ENCODE data around the gene SPEN. TPM values are rescaled to one million over a fixed set of nuclear protein-coding genes. Genes with fewer than 3 reads are reported as not detected.

SPEN gene
- total RNA-seq, 1 experiment from 2014 or later: 58.3 TPM

- CTCF ChIA-PET: interaction anchor here (0.5 kb wide), 1 partner anchor 97 kb away, joined by 4 read pairs; no protein-coding TSS in a partner anchor
- Histone ChIP-seq H3K4me3 (ENCODE audit: low read depth in 2 of 2, low read length in 2 of 2) (no peak overlapping the region), H3K4me1 (ENCODE audit: control insufficient read depth, insufficient read depth, low read length) (peaks cover 18% of the 10 kb centered on the region), H3K27ac (ENCODE audit: low read length) (no peak overlapping the region), H3K36me3 (ENCODE audit: control insufficient read depth, insufficient read depth, low read length) (peaks cover 13% of the 10 kb centered on the region), H3K9me3 (ENCODE audit: control insufficient read depth, insufficient read depth, low read depth, low read length) (no peaks in the 10 kb centered on the region), H3K27me3 (ENCODE audit: control insufficient read depth, insufficient read depth, low read length) (no peaks in the 10 kb centered on the region)
- no peak for ATAC-seq
- DNase-seq (ENCODE audit: low read depth, low spot score): no peak
- BruUV-seq (replicated peaks): no TSS peak
- in situ Hi-C loops (cut with HindIII; ENCODE audit: low pct_unique_long_range_greater_than_20kb, low sequenced_read_pairs): no loop called here
- intact Hi-C loops (cut with micrococcal nuclease; ENCODE audit: unreplicated experiment): no loop called here
- TF ChIP-seq TCF7L2 (IDR thresholded peaks at IDR 0.05; ENCODE audit: low read depth, low read length): no peak
- TF ChIP-seq REST (IDR thresholded peaks at IDR 0.05; ENCODE audit: insufficient read depth in 1 of 2, low read depth in 2 of 2, low read length in 1 of 2): no peak
- TF ChIP-seq POLR2AphosphoS5 (IDR thresholded peaks at IDR 0.05; ENCODE audit: low read depth, low read length): no peak
- POLR2A ChIA-PET: interaction anchor here (0.6 kb wide), 1 partner anchor 490 kb away, joined by 3 read pairs; no protein-coding TSS in a partner anchor
Observed at GRCh38 chr1:15941044-15941840, 93.7 kb downstream of the SPEN start.

GRCh38 chr1:15941899-15942660, 94.6 kb downstream of the SPEN start:
- Histone ChIP-seq H3K36me3 (ENCODE audit: control insufficient read depth, insufficient read depth, low read length) (peaks cover 13% of the 10 kb centered on the region), H3K4me1 (ENCODE audit: control insufficient read depth, insufficient read depth, low read length) (peaks cover 18% of the 10 kb centered on the region), H3K9me3 (ENCODE audit: control insufficient read depth, insufficient read depth, low read depth, low read length) (no peaks in the 10 kb centered on the region), H3K4me3 (ENCODE audit: low read depth in 2 of 2, low read length in 2 of 2) (no peak overlapping the region), H3K27me3 (ENCODE audit: control insufficient read depth, insufficient read depth, low read length) (no peaks in the 10 kb centered on the region), H3K27ac (ENCODE audit: low read length) (no peak overlapping the region)
- no peak for DNase-seq (ENCODE audit: low read depth, low spot score)
- TF ChIP-seq TCF7L2 (IDR thresholded peaks at IDR 0.05; ENCODE audit: low read depth, low read length) (no peak), CTCF (IDR thresholded peaks at IDR 0.05) (no peak), REST (IDR thresholded peaks at IDR 0.05; ENCODE audit: insufficient read depth in 1 of 2, low read depth in 2 of 2, low read length in 1 of 2) (no peak), SIN3A (IDR thresholded peaks at IDR 0.05; ENCODE audit: borderline replicate concordance, insufficient read depth, low read depth, low read length) (no peak), POLR2AphosphoS5 (IDR thresholded peaks at IDR 0.05; ENCODE audit: low read depth, low read length) (no peak)
- in situ Hi-C loops (cut with HindIII; ENCODE audit: low pct_unique_long_range_greater_than_20kb, low sequenced_read_pairs): no loop called here
- intact Hi-C loops (cut with micrococcal nuclease; ENCODE audit: unreplicated experiment): no loop called here
- ChIA-PET POLR2A (no interaction called here), CTCF (interaction anchor here (0.5 kb wide), 1 partner anchor 98 kb away, joined by 4 read pairs; no protein-coding TSS in a partner anchor)
- BruUV-seq (replicated peaks): TSS peak; percentile 51
- ATAC-seq: no peak

All from Panc1 (cell line).